Stomach smooth muscle (tissue), 2 donors: ENCODE results near the gene ZGPAT.

Source experiments
- H3K27ac ChIP-seq: one replicate; pipeline ENCODE4 v1.7.0; 2013; ENCODE audit warnings: mild to moderate bottlenecking, low read length, inconsistent platforms
- H3K27me3 ChIP-seq, 2 donors: one replicate each; pipeline ENCODE4 v1.7.0; 2013; ENCODE audit warnings: low read length in 2 of 2; ENCODE audit not compliant: insufficient read depth in 2 of 2, control insufficient read depth in 1 of 2
- H3K36me3 ChIP-seq, 2 donors: one replicate each; pipeline ENCODE4 v1.7.0; 2013; ENCODE audit warnings: low read length in 2 of 2; ENCODE audit not compliant: control insufficient read depth in 2 of 2, insufficient read depth in 2 of 2
- H3K4me1 ChIP-seq: one replicate; pipeline ENCODE4 v1.7.0; 2013; ENCODE audit warnings: low read length; ENCODE audit not compliant: control insufficient read depth, insufficient read depth
- H3K4me3 ChIP-seq, 2 donors: one replicate each; pipeline ENCODE4 v1.7.0; 2013; ENCODE audit warnings: low read length in 2 of 2
- H3K9ac ChIP-seq, 2 donors: one replicate each; pipeline ENCODE4 v1.7.0; 2013; ENCODE audit warnings: low read length in 2 of 2, mild to moderate bottlenecking in 1 of 2
- H3K9me3 ChIP-seq, 2 donors: one replicate each; pipeline ENCODE4 v1.7.0; 2013; ENCODE audit warnings: low read length in 2 of 2; ENCODE audit not compliant: control insufficient read depth in 2 of 2
- donor health status: healthy.
- donor health status: Pancreatic carcinoma.

The ZGPAT gene

DNA sequence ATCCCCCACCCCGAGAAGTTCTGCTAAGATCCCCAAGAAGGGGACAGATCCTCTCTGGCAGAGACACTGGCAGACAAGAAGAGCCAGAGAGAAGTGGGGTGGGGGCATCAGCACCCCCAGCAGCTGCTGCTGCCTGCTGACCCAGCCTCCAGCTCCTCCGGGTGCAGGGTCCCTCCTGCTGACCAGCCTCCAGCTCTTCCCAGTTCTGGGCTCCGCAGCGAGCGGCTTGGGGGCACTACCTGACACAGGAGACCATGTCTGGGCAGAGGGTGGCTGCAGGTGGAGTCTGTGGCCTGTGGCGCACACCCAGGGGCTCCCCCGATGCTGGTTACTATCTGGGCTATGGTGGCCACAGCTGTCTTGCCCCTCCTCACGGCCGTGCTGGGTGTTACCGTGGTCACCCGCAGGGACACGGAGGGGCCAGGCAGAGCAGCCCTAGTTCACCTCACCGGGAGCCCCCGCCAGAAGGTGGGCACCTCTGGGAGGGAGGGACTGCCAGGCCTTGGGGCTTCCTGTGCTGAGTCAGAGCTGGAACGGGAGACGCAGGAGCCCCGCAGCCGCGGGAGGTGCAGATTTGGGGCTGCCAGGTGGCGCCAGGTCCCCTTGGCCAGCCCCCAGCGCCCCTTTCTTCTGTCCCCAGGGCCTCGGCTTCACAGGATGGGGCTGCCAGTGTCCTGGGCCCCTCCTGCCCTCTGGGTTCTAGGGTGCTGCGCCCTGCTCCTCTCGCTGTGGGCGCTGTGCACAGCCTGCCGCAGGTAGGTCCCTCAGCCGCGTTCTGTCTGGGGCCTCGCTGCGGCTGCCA is 29.3 kb downstream of the ZGPAT start:
- no peak overlapping the region for H3K4me3 ChIP-seq

DNA sequence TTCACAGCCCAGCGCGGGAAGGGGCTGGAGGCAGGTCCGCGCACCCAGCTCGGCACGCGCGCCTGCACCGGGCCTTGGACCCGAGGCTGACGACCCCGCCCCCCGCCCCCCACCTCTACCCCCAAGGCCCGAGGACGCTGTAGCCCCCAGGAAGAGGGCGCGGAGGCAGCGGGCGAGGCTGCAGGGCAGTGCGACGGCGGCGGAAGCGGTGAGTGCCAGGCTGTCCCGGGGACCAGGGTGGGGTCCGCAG is 29.8 kb downstream of the ZGPAT start:
- peak overlapping the region in 1 of 2 donors; percentile 22 for H3K4me3 ChIP-seq
- H3K27me3 ChIP-seq, result no peaks in the 10 kb centered on the region
- H3K9ac ChIP-seq, result no peak overlapping the region
- H3K9me3 ChIP-seq, result no peaks in the 10 kb centered on the region
- peaks cover 34% of the 10 kb centered on the region for H3K4me1 ChIP-seq
- no peak overlapping the region for H3K27ac ChIP-seq
- H3K36me3 ChIP-seq, result peaks cover 9 to 14% of the 10 kb centered on the region in 2 donors

More for the DNA sequence above, 29.3 kb downstream of the ZGPAT start:
- H3K36me3 ChIP-seq, result peaks cover 9 to 14% of the 10 kb centered on the region in 2 donors
- H3K27me3 ChIP-seq, result no peaks in the 10 kb centered on the region
- peaks cover 32% of the 10 kb centered on the region for H3K4me1 ChIP-seq
- no peaks in the 10 kb centered on the region for H3K9me3 ChIP-seq
- no peak overlapping the region for H3K27ac ChIP-seq
- no peak overlapping the region for H3K9ac ChIP-seq

DNA sequence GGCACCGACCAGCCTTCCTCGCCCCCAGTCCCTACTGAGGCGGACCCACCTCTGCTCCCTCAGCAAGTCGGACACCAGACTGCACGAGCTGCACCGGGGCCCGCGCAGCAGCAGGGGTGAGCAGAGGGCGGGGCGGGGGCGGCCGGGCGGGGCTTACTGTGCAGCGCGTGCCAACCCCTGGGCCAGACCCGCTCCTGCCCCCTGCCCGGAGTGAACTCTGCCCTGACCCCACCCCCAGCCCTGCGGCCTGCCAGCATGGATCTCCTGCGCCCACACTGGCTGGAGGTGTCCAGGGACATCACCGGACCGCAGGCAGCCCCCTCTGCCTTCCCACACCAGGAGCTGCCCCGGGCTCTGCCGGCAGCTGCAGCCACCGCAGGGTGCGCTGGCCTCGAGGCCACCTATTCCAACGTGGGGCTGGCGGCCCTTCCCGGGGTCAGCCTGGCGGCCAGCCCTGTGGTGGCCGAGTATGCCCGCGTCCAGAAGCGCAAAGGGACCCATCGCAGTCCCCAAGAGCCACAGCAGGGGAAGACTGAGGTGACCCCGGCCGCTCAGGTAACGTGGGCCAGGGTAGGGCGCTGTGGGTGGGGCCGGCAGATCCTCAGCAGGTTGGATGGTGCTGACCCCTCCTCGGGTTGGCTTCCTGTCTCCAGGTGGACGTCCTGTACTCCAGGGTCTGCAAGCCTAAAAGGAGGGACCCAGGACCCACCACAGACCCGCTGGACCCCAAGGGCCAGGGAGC is 30.3 kb downstream of the ZGPAT start:
- Histone ChIP-seq H3K36me3 (peaks cover 9 to 14% of the 10 kb centered on the region in 2 donors), H3K4me3 (peak overlapping the region in 1 of 2 donors; percentile 72), H3K27ac (no peak overlapping the region), H3K27me3 (no peaks in the 10 kb centered on the region), H3K9ac (no peak overlapping the region), H3K9me3 (no peaks in the 10 kb centered on the region), H3K4me1 (peaks cover 34% of the 10 kb centered on the region)

DNA sequence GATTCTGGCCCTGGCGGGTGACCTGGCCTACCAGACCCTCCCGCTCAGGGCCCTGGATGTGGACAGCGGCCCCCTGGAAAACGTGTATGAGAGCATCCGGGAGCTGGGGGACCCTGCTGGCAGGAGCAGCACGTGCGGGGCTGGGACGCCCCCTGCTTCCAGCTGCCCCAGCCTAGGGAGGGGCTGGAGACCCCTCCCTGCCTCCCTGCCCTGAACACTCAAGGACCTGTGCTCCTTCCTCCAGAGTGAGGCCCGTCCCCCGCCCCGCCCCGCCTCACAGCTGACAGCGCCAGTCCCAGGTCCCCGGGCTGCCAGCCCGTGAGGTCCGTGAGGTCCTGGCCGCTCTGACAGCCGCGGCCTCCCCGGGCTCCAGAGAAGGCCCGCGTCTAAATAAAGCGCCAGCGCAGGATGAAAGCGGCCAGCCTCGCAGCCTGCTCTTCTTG is 30.9 kb downstream of the ZGPAT start:
- peak overlapping the region in 1 of 2 donors; percentile 62 for H3K9ac ChIP-seq
- no peaks in the 10 kb centered on the region for H3K9me3 ChIP-seq
- H3K27me3 ChIP-seq, result no peaks in the 10 kb centered on the region
- H3K27ac ChIP-seq, result no peak overlapping the region
- H3K4me3 ChIP-seq, result peak overlapping the region; percentile 66 to 72
- H3K36me3 ChIP-seq, result peaks cover 5 to 8% of the 10 kb centered on the region in 2 donors
- H3K4me1 ChIP-seq, result peaks cover 34% of the 10 kb centered on the region

DNA sequence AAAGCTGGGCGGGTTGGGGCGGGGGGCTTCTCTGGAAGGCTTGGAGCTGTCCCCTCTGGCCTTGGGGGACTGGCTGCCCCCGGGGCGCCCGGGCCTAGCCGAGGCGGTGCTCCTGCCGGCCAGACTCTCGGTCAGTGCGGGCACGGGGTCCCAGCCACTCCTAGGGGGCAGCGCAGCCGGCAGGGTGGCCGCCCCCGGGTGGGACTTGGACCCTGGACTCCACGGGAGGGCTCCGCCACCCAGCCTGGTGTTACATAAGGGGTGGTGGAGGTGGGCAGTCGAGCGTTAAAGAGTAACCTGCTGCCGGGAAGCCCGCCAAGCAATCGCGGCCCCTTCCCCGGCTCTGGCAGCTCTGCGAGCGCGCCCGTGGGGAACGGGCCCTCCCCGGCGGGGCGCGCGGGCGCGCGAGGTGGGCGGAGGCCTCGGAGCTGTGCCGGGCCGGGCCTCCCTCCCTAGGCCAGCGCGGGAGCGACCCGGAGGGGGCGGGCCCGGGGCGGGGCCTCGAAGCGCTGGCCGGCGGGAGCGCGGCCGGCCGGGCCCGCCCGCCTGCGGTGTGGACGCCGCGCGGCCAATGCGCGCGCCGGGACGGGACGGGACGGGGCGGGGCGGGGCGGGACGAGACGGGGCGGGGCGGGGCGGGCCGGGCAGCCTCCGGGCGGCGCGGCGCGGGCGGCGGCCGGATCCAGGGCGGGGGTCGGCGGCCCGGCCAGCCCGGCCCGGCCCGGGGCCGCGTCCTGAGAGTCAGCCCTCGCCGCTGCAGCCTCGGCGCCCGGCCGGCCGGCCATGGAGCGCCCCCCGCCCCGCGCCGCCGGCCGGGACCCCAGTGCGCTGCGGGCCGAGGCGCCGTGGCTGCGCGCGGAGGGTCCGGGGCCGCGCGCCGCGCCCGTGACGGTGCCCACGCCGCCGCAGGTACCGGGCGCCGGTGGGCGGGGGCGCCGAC is 31.6 kb downstream of the ZGPAT start, which contains the start of gene SLC2A4RG:
TSS of gene SLC2A4RG (plus strand) at position 647 of the 940 bp plus-strand sequence. CDS start at position 784, 137 bp downstream.
- Histone ChIP-seq H3K9me3 (no peaks in the 10 kb centered on the region), H3K27me3 (no peaks in the 10 kb centered on the region), H3K27ac (peak within 1 kb of the TSS; percentile 87), H3K9ac (peak within 1 kb of the TSS; percentile 76 to 80), H3K4me1 (peaks cover 34% of the 10 kb centered on the region), H3K4me3 (peak within 1 kb of the TSS; percentile 71 to 81), H3K36me3 (peaks cover 0 to 5% of the 10 kb centered on the region in 2 donors)

DNA sequence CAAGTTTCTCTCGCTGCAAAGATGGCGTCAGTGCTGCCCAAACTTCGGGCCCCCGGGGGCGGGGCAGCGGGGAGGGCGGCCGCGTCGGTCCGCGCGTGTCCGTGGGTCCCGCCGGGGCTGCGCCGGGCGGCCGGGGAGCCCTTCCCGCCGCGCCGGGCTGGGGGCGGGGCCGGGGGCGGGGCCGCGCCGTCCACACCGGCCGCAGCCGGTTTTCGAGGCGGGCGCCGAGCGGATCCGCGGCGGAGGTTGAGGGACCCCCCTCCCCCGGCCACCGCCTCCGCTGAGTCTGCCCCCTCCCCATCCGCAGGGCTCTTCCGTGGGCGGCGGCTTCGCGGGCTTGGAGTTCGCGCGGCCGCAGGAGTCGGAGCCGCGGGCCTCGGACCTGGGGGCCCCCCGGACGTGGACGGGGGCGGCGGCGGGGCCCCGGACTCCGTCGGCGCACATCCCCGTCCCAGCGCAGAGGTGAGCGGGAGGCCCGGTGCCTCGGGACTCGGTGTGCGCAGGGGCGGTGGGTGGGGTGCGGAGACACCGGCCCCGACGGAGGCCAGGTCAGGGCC is 32.3 kb downstream of the ZGPAT start:
- H3K9me3 ChIP-seq, result no peaks in the 10 kb centered on the region
- H3K27ac ChIP-seq, result peak overlapping the region; percentile 87
- peak overlapping the region; percentile 53 to 76 for H3K9ac ChIP-seq
- H3K27me3 ChIP-seq, result no peaks in the 10 kb centered on the region
- peaks cover 34% of the 10 kb centered on the region for H3K4me1 ChIP-seq
- peak overlapping the region; percentile 71 to 81 for H3K4me3 ChIP-seq
- no peaks in the 10 kb centered on the region for H3K36me3 ChIP-seq

DNA sequence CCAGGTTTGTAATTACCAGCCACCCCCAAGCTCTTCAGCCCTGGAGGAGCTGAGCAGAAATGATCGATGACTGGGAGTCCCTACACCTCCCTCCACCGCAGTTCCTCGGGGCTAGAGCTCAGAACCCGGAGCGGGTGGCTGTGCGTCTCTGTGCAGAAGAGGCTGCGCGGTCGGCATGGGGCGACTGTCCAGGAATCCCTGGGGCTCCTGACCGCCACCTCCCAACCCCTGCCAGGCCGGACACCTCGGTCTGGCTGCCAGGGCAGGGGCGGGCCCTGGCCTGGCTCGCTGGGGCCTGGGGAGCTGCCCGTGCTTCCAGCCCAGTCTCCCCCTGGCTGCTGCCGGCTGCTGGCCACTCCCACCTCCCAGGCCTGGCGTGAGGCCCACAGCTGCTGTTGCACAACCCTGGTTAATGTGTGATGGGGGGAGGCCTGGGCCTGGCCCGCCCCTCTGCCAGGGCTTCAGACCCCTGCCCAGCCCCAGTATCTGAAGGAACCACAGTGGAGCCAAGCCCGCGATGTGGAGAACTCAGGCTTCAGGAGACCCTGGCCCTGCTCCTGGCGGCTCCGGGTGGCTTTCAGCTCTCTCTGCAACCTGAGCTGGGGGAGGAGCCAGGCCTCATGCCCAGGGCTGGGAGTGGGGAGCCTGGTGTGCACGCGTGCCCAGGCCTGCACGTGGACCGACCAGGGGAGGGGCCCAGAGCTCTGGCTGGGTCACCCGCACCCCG is 33.0 kb downstream of the ZGPAT start:
- H3K9ac ChIP-seq, result peak overlapping the region; percentile 53 to 76
- no peaks in the 10 kb centered on the region for H3K27me3 ChIP-seq
- peak overlapping the region; percentile 71 to 81 for H3K4me3 ChIP-seq
- H3K36me3 ChIP-seq, result no peaks in the 10 kb centered on the region
- no peaks in the 10 kb centered on the region for H3K9me3 ChIP-seq
- peak overlapping the region; percentile 87 for H3K27ac ChIP-seq
- peaks cover 34% of the 10 kb centered on the region for H3K4me1 ChIP-seq

DNA sequence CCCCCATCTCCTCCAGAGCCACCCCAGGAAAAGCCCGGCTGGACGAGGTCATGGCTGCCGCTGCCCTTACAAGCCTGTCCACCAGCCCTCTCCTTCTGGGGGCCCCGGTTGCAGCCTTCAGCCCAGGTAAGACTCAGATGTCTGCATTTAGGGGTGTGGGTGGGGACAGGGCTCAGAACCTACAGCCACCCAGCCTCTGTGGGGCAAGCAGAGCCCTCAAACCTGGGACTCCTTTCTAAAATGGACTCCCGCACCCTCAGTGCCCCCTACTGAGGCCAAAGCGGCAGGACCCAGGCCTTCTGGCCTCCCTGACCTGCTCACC is 33.5 kb downstream of the ZGPAT start:
- Histone ChIP-seq H3K9me3 (no peaks in the 10 kb centered on the region), H3K27ac (peak overlapping the region; percentile 49), H3K4me3 (peak overlapping the region; percentile 71 to 81), H3K4me1 (peaks cover 34% of the 10 kb centered on the region), H3K9ac (peak overlapping the region in 1 of 2 donors; percentile 53), H3K36me3 (no peaks in the 10 kb centered on the region), H3K27me3 (no peaks in the 10 kb centered on the region)

DNA sequence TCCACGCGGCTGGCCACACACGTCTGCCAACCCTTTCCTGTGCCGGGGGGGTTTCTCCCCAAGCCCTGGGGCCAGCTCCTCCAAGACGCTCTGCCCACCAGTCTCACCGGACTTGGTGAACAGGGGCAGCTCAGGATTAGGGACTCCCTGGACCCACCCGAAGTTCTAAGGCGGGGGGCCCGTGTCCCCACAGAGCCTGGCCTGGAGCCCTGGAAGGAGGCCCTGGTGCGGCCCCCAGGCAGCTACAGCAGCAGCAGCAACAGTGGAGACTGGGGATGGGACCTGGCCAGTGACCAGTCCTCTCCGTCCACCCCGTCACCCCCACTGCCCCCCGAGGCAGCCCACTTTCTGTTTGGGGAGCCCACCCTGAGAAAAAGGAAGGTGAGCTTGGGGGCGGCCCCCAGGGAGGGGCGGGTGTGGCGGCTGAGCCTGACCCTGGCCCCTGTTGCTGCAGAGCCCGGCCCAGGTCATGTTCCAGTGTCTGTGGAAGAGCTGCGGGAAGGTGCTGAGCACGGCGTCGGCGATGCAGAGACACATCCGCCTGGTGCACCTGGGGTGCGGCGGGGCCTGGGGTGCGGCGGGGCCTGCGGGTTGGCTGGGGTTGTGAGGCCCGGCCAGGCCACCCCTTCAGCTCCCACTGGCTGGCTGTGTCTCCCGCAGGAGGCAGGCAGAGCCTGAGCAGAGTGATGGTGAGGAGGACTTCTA is 34.0 kb downstream of the ZGPAT start:
- H3K4me3 ChIP-seq, result peak overlapping the region; percentile 71 to 81

More for the DNA sequence above, 34.0 kb downstream of the ZGPAT start:
- Histone ChIP-seq H3K36me3 (no peaks in the 10 kb centered on the region), H3K4me1 (peaks cover 34% of the 10 kb centered on the region), H3K9ac (no peak overlapping the region), H3K27ac (peak overlapping the region; percentile 49), H3K9me3 (no peaks in the 10 kb centered on the region), H3K27me3 (no peaks in the 10 kb centered on the region)
